ENCODE results near the gene RDH5.
"Not testable (repeated sequence)": the region's sequence is repeated elsewhere in the genome, so short reads cannot be mapped to it uniquely, and the experiment has no call there.

The RDH5 gene

DNA sequence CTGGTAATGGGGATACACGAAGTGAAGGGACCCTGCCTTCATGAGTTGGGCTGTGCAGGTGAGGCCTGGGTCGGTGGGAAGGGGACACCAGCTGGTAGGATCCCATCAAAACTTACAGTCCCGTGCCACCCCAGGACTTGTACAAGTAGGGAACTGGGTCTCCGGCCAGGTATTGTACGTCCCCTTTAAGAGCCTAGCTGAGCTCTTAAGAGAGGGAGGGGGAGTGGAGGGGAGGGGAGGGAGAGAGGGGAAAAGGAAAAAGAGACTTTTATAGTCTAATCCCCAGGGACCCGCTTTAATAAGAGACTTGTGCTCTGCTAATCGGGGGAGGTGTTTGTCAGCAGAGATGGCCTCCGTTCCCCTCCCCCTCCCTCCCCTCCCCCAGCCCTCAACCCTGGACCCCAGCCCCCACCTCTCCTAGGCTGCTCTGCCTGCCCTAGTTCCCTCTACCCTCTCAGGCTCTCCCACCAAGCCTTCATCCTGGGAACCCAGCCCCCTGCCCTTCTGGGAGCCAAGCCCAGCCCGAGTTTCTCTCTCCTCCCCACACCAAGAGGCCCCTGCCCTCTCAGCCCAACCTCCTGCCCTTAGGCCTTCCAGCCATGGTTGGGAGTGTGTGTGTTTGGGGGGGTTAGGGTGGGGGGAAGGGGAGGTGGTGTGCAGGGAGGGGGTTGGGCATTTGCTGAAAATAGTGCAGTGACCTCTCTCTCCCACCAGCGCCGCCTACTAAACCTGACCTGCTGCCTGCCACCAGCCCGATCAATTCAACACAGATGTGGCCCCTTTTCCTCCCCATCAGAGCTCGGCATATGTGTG lies 25.4 kb downstream of the RDH5 start:
- DNase-seq (ENCODE audit: low read depth): no peak

GRCh38 chr12:55746174-55746912 lies 26.1 kb downstream of the RDH5 start:
- no peak for DNase-seq (ENCODE audit: low read depth)

- DNase-seq (ENCODE audit: low read depth): no peak
Measured at GRCh38 chr12:55746913-55747231, 26.7 kb downstream of the RDH5 start.

- DNase-seq (ENCODE audit: low read depth): no peak
Measured at GRCh38 chr12:55748230-55748993, 28.2 kb downstream of the RDH5 start.

DNA sequence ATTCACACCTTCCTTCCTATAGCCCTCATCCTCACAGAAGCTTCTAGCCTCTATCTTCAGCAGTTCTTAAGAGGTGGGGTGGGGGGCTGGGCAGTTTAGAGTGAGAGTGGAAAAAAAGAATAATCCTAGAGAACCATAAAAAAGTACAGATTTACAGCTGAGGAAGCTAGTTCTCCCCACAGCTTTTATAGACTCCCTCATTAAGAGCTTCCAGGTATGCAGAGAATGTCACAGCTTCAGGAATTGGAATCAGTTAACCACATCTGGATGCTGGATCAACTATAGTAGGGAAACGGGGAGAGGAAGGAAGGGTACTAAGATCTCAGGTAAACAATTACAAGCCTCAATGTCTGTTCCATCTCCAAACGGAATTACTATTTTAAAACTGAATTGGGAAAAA lies 35.1 kb downstream of the RDH5 start:
- no peak for DNase-seq (ENCODE audit: low read depth)

DNA sequence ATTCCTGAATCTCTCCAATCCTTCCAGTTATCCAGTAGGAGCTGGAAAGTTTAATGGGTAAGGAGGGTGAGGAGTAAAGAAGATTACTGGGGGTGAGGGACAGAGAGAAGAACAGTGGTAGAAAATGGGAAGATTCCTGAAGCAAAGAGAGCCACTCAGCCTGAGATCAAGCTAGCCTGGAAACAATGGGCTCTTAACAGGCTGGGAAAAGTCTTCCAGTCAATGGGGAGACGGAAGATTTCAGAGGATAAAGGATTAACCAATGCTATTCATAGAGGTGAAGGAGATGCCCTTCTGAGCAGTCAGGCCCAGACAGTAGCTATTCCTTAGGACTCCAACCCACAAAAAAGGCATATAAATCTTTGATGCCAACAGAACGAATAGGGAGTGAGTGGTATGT lies 37.5 kb downstream of the RDH5 start:
- no peak for DNase-seq (ENCODE audit: low read depth)

DNA sequence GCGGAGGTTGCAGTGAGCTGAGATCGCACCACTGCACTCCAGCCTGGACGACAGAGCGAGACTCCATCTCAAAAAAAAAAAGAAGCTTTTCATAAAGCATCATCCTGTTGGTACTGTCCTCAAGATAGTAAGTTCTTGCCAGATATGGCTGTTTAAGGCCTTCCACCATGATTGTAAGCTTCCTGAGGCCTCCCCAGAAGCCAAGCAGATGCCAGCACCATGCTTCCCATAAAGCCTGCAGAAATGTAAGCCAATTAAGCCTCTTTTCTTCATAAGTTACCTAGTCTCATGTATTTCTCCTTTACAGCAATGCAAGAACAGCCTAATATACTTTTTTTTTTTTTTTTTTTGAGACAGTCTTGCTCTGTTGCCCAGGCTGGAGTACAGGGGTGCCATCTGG lies 38.4 kb downstream of the RDH5 start:
- DNase-seq (ENCODE audit: low read depth): not testable (repeated sequence)

- DNase-seq (ENCODE audit: low read depth): no peak
Measured at GRCh38 chr12:55760663-55761062, 40.5 kb downstream of the RDH5 start.

DNA sequence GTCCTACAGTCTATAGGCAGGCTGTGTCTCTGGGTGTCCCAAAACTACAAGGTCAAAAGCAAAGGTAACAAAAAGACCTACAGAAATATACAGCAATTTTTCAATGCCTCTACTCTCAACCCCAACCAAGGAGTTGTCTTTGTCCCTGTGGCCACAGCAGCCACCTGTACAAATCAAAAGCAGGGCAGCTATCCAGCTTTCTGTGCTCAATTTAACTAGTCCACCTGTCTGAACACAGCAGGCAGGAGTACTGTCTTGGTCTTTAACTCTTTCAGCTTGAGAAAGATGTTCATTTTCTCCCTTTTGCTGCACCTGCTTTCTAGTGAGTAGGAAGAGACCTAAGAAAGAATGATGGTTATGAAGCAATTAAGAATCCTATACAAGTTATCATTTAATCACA lies 42.5 kb downstream of the RDH5 start:
- DNase-seq (ENCODE audit: low read depth): no peak

GRCh38 chr12:55765736-55766290 lies 45.6 kb downstream of the RDH5 start:
- DNase-seq (ENCODE audit: low read depth): no peak

DNA sequence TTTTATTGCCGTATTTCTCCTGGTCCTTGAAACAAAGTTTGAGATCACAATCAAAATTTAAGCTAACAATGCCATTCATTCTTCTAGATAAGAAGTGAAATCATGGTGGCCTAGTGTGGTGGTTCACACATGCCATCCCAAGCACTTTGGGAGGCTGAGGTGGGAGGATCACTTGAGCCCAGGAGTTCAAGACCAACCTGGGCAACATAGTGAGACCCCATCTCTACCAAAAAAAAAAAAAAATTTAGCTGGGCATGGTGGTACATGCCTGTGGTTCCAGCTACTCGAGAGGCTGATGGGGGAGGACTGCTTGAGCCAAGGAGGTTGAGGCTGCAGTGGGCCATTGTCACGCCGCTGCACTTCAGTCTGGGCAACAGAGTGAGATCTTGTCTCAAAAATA lies 47.0 kb downstream of the RDH5 start:
- DNase-seq (ENCODE audit: low read depth): no peak

- DNase-seq (ENCODE audit: low read depth): no peak
Measured at GRCh38 chr12:55771736-55772135, 51.5 kb downstream of the RDH5 start.
